ENCODE data around the gene MOCS1.

MOCS1 gene

GRCh38 chr6:39924283-39924682 lies 10.0 kb downstream of the MOCS1 start:
- DNase-seq (ENCODE audit: low read depth) = no peak

- DNase-seq (ENCODE audit: low read depth) = no peak
Observed at GRCh38 chr6:39923861-39924260, 10.4 kb downstream of the MOCS1 start.

- DNase-seq (ENCODE audit: low read depth) = no peak
Observed at GRCh38 chr6:39923394-39923793, 10.9 kb downstream of the MOCS1 start.

- DNase-seq (ENCODE audit: low read depth) = no peak
Observed at GRCh38 chr6:39922821-39923220, 11.4 kb downstream of the MOCS1 start.

- no peak for DNase-seq (ENCODE audit: low read depth)
Observed at GRCh38 chr6:39920157-39920556, 14.1 kb downstream of the MOCS1 start.

GRCh38 chr6:39918831-39919230 lies 15.4 kb downstream of the MOCS1 start:
- no peak for DNase-seq (ENCODE audit: low read depth)

- DNase-seq (ENCODE audit: low read depth) = no peak
Observed at GRCh38 chr6:39917981-39918380, 16.3 kb downstream of the MOCS1 start.

GRCh38 chr6:39917329-39917728 lies 16.9 kb downstream of the MOCS1 start:
- DNase-seq (ENCODE audit: low read depth) = no peak

- DNase-seq (ENCODE audit: low read depth) = no peak
Observed at GRCh38 chr6:39915866-39916265, 18.4 kb downstream of the MOCS1 start.

GRCh38 chr6:39914239-39914638 lies 20.0 kb downstream of the MOCS1 start:
- DNase-seq (ENCODE audit: low read depth) = no peak

GRCh38 chr6:39913391-39913916 lies 20.8 kb downstream of the MOCS1 start:
- DNase-seq (ENCODE audit: low read depth) = no peak

- no peak for DNase-seq (ENCODE audit: low read depth)
Observed at GRCh38 chr6:39912446-39912845, 21.8 kb downstream of the MOCS1 start.

- DNase-seq (ENCODE audit: low read depth) = no peak
Observed at GRCh38 chr6:39911513-39912125, 22.6 kb downstream of the MOCS1 start.

- DNase-seq (ENCODE audit: low read depth) = no peak
Observed at GRCh38 chr6:39910744-39911143, 23.5 kb downstream of the MOCS1 start.

- DNase-seq (ENCODE audit: low read depth) = no peak
Observed at GRCh38 chr6:39910164-39910563, 24.1 kb downstream of the MOCS1 start.

GRCh38 chr6:39909701-39910100 lies 24.6 kb downstream of the MOCS1 start:
- DNase-seq (ENCODE audit: low read depth) = no peak

- no peak for DNase-seq (ENCODE audit: low read depth)
Observed at GRCh38 chr6:39908838-39909583, 25.3 kb downstream of the MOCS1 start.

- DNase-seq (ENCODE audit: low read depth) = no peak
Observed at GRCh38 chr6:39907871-39908575, 26.2 kb downstream of the MOCS1 start.

- no peak for DNase-seq (ENCODE audit: low read depth)
Observed at GRCh38 chr6:39906318-39906761, 27.9 kb downstream of the MOCS1 start.

- DNase-seq (ENCODE audit: low read depth) = no peak
Observed at GRCh38 chr6:39905640-39905975, 28.7 kb downstream of the MOCS1 start.

GRCh38 chr6:39904946-39905639 lies 29.2 kb downstream of the MOCS1 start:
- no peak for DNase-seq (ENCODE audit: low read depth)

GRCh38 chr6:39903656-39904055 lies 30.6 kb downstream of the MOCS1 start:
- no peak for DNase-seq (ENCODE audit: low read depth)
